HCT116 (cell line): Measurements from ENCODE around the gene DRGX. TPM values are rescaled to one million over a fixed set of nuclear protein-coding genes. Genes with fewer than 3 reads are reported as not detected.

Experiments used
- ATAC-seq: fragments of 200-7000 bp; cut with Tn5 transposase; 2 replicates; pipeline ENCODE4 v1.9.1; 2020; ENCODE audit warnings: mild to moderate bottlenecking, moderate library complexity
- BruUV-seq: library from RNA; stranded (reverse); fragments of 400-500 nt; replicated peaks from 2 replicates; lab custom pipeline; 2021; lab: Mats Ljungman, UMichigan
- CTCF ChIA-PET: fragments of 300-600 bp; sonication (Branson Sonifier 250); formaldehyde crosslinking; loops from one replicate; lab custom pipeline; 2021; ENCODE audit warnings: antibody characterized with exemption; lab: Charles Lee
- POLR2A ChIA-PET: fragments of 300-600, 350-600 bp; sonication (Branson Sonifier 250); formaldehyde crosslinking; loops from one replicate; lab custom pipeline; 2021; ENCODE audit warnings: antibody characterized with exemption; lab: Charles Lee
- RAD21 ChIA-PET, 2 experiments: fragments of 300-600 bp; sonication (Branson Sonifier 250); formaldehyde crosslinking; loops; one replicate each; lab custom pipeline; 2023; ENCODE audit warnings: low total read pairs in 2 of 2; ENCODE audit not compliant: uncharacterized antibody in 2 of 2, unreplicated experiment in 2 of 2, low non-redundant PET in 1 of 2; lab: Charles Lee
- DNase-seq: peaks from one replicate; pipeline ENCODE4 v3.0.0-alpha.2; 2010; ENCODE audit warnings: low read depth, low spot score
- H2AFZ ChIP-seq: fragments of 200-600 bp; shearing (Covaris generic), sonication (generic); 2 replicates; pipeline ENCODE4 v1.6.1; 2017; ENCODE audit warnings: low read depth, mixed run types, mixed read lengths, antibody characterized with exemption, low read length; ENCODE audit not compliant: poor library complexity, severe bottlenecking
- H3K27ac ChIP-seq: 2 replicates; pipeline ENCODE4 v1.5.1; 2012; ENCODE audit warnings: low read depth, low read length
- H3K27me3 ChIP-seq: fragments of 200-600 bp; sonication (generic); 2 replicates; pipeline ENCODE4 v1.6.1; 2016; ENCODE audit warnings: mixed run types, low read length, mixed read lengths; ENCODE audit not compliant: insufficient read depth
- H3K36me3 ChIP-seq, 2 experiments: fragments of 200-500 bp in 1 of 2; fragments of 200-600 bp in 1 of 2; sonication (Bioruptor generic) in 1 of 2; sonication (generic) in 1 of 2; 2 replicates each; pipeline versions ENCODE4 v1.5.1 to v1.6.1; 2014 to 2016; ENCODE audit warnings: low read length in 2 of 2, inconsistent platforms in 1 of 2, mixed read lengths in 1 of 2, mixed run types in 1 of 2; ENCODE audit not compliant: insufficient read depth in 2 of 2, control insufficient read depth in 1 of 2
- H3K4me1 ChIP-seq, 2 experiments: fragments of 200-600 bp in 1 of 2; sonication (generic) in 1 of 2; 2 replicates each; pipeline versions ENCODE4 v1.5.1 to v1.6.1; 2012 to 2017; ENCODE audit warnings: low read length in 2 of 2, inconsistent platforms in 1 of 2, mild to moderate bottlenecking in 1 of 2, mixed read lengths in 1 of 2, mixed run types in 1 of 2, moderate library complexity in 1 of 2; ENCODE audit not compliant: insufficient read depth in 2 of 2, control insufficient read depth in 1 of 2
- H3K4me2 ChIP-seq: fragments of 200-600 bp; sonication (generic); 2 replicates; pipeline ENCODE4 v1.6.1; 2017; ENCODE audit warnings: mixed run types, low read length, mixed read lengths
- H3K4me3 ChIP-seq, 2 experiments: fragments of 200-600 bp in 1 of 2; sonication (generic) in 1 of 2; replicated peaks in 1 of 2; 2 replicates each; pipeline ENCODE4 v1.5.1; 2011 to 2016; ENCODE audit warnings: low read length in 2 of 2, control low read depth in 1 of 2, low read depth in 1 of 2, mild to moderate bottlenecking in 1 of 2, mixed read lengths in 1 of 2, mixed run types in 1 of 2
- H3K79me2 ChIP-seq: fragments of 200-600 bp; sonication (generic); 2 replicates; pipeline ENCODE4 v1.6.1; 2017; ENCODE audit warnings: mild to moderate bottlenecking, mixed run types, low read length, moderate library complexity, mixed read lengths; ENCODE audit not compliant: insufficient read depth
- H3K9ac ChIP-seq: fragments of 200-600 bp; sonication (generic); 2 replicates; pipeline ENCODE4 v1.6.1; 2016; ENCODE audit warnings: low read length, mixed read lengths
- H3K9me2 ChIP-seq: fragments of 200-600 bp; sonication (generic), shearing (Covaris generic); 2 replicates; pipeline ENCODE4 v1.6.1; 2017; ENCODE audit warnings: mixed run types, mild to moderate bottlenecking, moderate library complexity; ENCODE audit not compliant: insufficient read depth
- H3K9me3 ChIP-seq, 2 experiments: fragments of 200-500 bp in 1 of 2; fragments of 200-600 bp in 1 of 2; sonication (Bioruptor generic) in 1 of 2; sonication (generic) in 1 of 2; 2 replicates each; pipeline ENCODE4 v1.6.1; 2014 to 2017; ENCODE audit warnings: low read length in 2 of 2, mixed read lengths in 2 of 2, inconsistent platforms in 1 of 2, low read depth in 1 of 2, mild to moderate bottlenecking in 1 of 2, mixed run types in 1 of 2, moderate library complexity in 1 of 2; ENCODE audit not compliant: control insufficient read depth in 1 of 2, insufficient read depth in 1 of 2
- H4K20me1 ChIP-seq: fragments of 200-600 bp; sonication (generic), shearing (Covaris generic); 2 replicates; pipeline ENCODE4 v1.6.1; 2017; ENCODE audit warnings: mixed run types, mild to moderate bottlenecking, moderate library complexity; ENCODE audit not compliant: insufficient read depth
- ATF3 ChIP-seq: IDR thresholded peaks from 2 replicates; pipeline ENCODE4 v1.6.1; 2012
- CBX3 ChIP-seq: IDR thresholded peaks from 2 replicates; pipeline ENCODE4 v1.6.1; 2012; ENCODE audit warnings: low read depth
- CEBPB ChIP-seq: IDR thresholded peaks from 2 replicates; pipeline ENCODE4 v1.6.1; 2012; ENCODE audit warnings: low read depth
- CTCF ChIP-seq, 3 experiments: fragments of 200-600 bp in 1 of 3; sonication (generic) in 1 of 3; IDR thresholded peaks in 2 of 3; conservative IDR thresholded peaks in 1 of 3; 2 replicates each; pipeline ENCODE4 v1.5.1; 2012 to 2017; ENCODE audit warnings: low read depth in 2 of 3, low read length in 2 of 3, antibody characterized with exemption in 1 of 3, borderline replicate concordance in 1 of 3, control low read depth in 1 of 3, mild to moderate bottlenecking in 1 of 3, mixed read lengths in 1 of 3, mixed run types in 1 of 3, moderate library complexity in 1 of 3; ENCODE audit not compliant: insufficient read depth in 1 of 3
- EGR1 ChIP-seq: IDR thresholded peaks from 2 replicates; pipeline ENCODE4 v1.6.1; 2012; ENCODE audit warnings: low read depth
- ELF1 ChIP-seq: IDR thresholded peaks from 2 replicates; pipeline ENCODE4 v1.6.1; 2012; ENCODE audit warnings: low read depth, borderline replicate concordance
- EZH2 ChIP-seq: fragments of 200-600 bp; sonication (generic); IDR thresholded peaks from 2 replicates; pipeline ENCODE4 v1.6.1; 2017; ENCODE audit warnings: antibody characterized with exemption, mixed run types
- EZH2phosphoT487 ChIP-seq: fragments of 200-600 bp; IDR thresholded peaks from 2 replicates; pipeline ENCODE4 v1.6.1; 2018; ENCODE audit warnings: antibody characterized with exemption, borderline replicate concordance
- FOSL1 ChIP-seq: IDR thresholded peaks from 2 replicates; pipeline ENCODE4 v1.6.1; 2012; ENCODE audit warnings: low read depth
- JUND ChIP-seq: IDR thresholded peaks from 2 replicates; pipeline ENCODE4 v1.6.1; 2012
- MAX ChIP-seq: IDR thresholded peaks from 2 replicates; pipeline ENCODE4 v1.6.1; 2012
- POLR2A ChIP-seq: IDR thresholded peaks from 2 replicates; pipeline ENCODE4 v1.7.0; 2011; ENCODE audit warnings: borderline replicate concordance; ENCODE audit not compliant: insufficient read depth, insufficient read length; ENCODE audit errors: extremely low read depth
- POLR2AphosphoS5 ChIP-seq: IDR thresholded peaks from 2 replicates; pipeline ENCODE4 v1.6.1; 2011; ENCODE audit warnings: mild to moderate bottlenecking, low read depth, low read length, moderate library complexity
- RAD21 ChIP-seq: IDR thresholded peaks from 2 replicates; pipeline ENCODE4 v1.6.1; 2012; ENCODE audit warnings: low read depth, mild to moderate bottlenecking
- SIN3A ChIP-seq: IDR thresholded peaks from 2 replicates; pipeline ENCODE4 v1.6.1; 2012; ENCODE audit warnings: low read depth
- SP1 ChIP-seq: IDR thresholded peaks from 2 replicates; pipeline ENCODE4 v1.6.1; 2012; ENCODE audit warnings: low read depth
- SRF ChIP-seq: IDR thresholded peaks from 2 replicates; pipeline ENCODE4 v1.6.1; 2012; ENCODE audit warnings: low read depth
- TCF7L2 ChIP-seq: IDR thresholded peaks from 2 replicates; pipeline ENCODE4 v1.7.0; 2011; ENCODE audit warnings: borderline replicate concordance, inconsistent platforms; ENCODE audit not compliant: insufficient read depth, insufficient read length; ENCODE audit errors: extremely low read depth
- YY1 ChIP-seq: IDR thresholded peaks from 2 replicates; pipeline ENCODE4 v1.6.1; 2011; ENCODE audit warnings: low read length, low read depth, moderate library complexity, mild to moderate bottlenecking; ENCODE audit not compliant: insufficient replicate concordance; ENCODE audit errors: extremely low read depth
- ZNF274 ChIP-seq: fragments of 200-500 bp; sonication (Bioruptor generic); IDR thresholded peaks from 2 replicates; pipeline ENCODE4 v1.6.1; 2014; ENCODE audit warnings: mild to moderate bottlenecking, low read depth, low read length, inconsistent platforms
- intact Hi-C: fragments of 100-400 bp; cut with micrococcal nuclease; formaldehyde crosslinking; loops from 2 replicates; pipeline ENCODE4 v1.10.0; 2022
- total RNA-seq: library from RNA; stranded (reverse); gene quantifications from one replicate; pipeline ENCODE4 v1.2.1, GENCODE V29; 2021; ENCODE audit not compliant: unreplicated experiment

DRGX gene
- total RNA-seq, 1 experiment from 2014 or later, result not detected

- TF ChIP-seq CEBPB (no peak), POLR2A (no peak), MAX (no peak)
These were observed 73.3 kb downstream of the DRGX start (continued) for GRCh38 chr10:49322371-49323170.

GRCh38 chr10:49321021-49321420 lies 74.9 kb downstream of the DRGX start:
- Histone ChIP-seq H3K27me3 (peaks cover 32% of the 10 kb centered on the region), H3K4me1 (no peaks in the 10 kb centered on the region), H3K79me2 (no peaks in the 10 kb centered on the region), H3K4me2 (no peak overlapping the region), H4K20me1 (no peaks in the 10 kb centered on the region), H2AFZ (no peak overlapping the region), H3K27ac (no peak overlapping the region), H3K9me2 (no peaks in the 10 kb centered on the region), H3K9me3 (no peaks in the 10 kb centered on the region), H3K9ac (no peak overlapping the region), H3K36me3 (no peaks in the 10 kb centered on the region), H3K4me3 (no peak overlapping the region)
- no TSS peak for BruUV-seq
- TF ChIP-seq RAD21, result no peak
- TF ChIP-seq FOSL1, result no peak
- TF ChIP-seq SRF, result no peak
- TF ChIP-seq ELF1, result no peak
- TF ChIP-seq SP1, result no peak
- no peak for TF ChIP-seq SIN3A
- no peak for TF ChIP-seq ATF3
- no peak for TF ChIP-seq CTCF (IDR thresholded peaks at IDR 0.05 in 2 of 3, conservative IDR thresholded peaks at IDR 0.05 in 1 of 3; ENCODE audit: borderline replicate concordance in 1 of 3, insufficient read depth in 1 of 3, low read depth in 2 of 3, low read length in 2 of 3)
- TF ChIP-seq POLR2AphosphoS5, result no peak
- TF ChIP-seq MAX, result no peak
- no peak for TF ChIP-seq JUND
- no peak for TF ChIP-seq YY1
- no peak for TF ChIP-seq CEBPB
- TF ChIP-seq CBX3, result no peak
- TF ChIP-seq EZH2phosphoT487, result no peak
- no peak for TF ChIP-seq TCF7L2
- TF ChIP-seq POLR2A, result no peak
- no peak for TF ChIP-seq EZH2
- no peak for TF ChIP-seq ZNF274
- no peak for TF ChIP-seq EGR1
- intact Hi-C loops, result no loop called here
- CTCF ChIA-PET, result no interaction called here
- DNase-seq (no peak), ATAC-seq (no peak)
- RAD21 ChIA-PET, result no interaction called here
- POLR2A ChIA-PET, result no interaction called here
